ENCODE data around the gene CFAP46.

Gene CFAP46

DNA sequence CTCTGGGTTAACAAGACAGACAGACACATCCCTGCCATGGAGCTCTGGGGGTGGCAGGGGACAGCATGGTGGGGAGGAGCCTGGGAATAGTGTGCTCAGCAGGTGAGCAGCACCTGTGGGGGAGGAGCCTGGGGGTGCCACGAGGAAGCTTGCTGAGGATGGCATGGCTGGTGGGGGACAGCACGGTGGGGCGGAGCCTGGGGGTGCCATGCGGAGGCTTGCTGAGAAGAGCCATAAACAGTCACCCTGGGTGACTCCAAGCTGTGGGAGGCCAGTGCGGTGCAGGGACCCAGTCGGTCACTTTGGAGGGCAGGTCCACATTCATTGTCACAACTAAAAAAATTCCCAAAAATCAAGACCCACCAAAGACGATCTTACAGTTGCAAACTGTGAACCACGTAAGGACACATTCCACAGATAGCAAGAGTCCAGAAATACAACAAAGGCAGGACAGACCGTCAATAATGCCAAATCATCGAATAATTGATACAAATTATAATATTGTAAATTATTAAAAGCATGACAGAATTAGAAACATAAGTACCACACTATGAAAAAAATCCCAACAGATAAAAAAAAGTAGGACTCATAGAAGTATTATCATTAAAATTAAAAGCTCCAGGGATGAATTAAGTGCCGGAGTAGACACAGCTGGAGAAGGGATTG lies 180.8 kb downstream of the CFAP46 start:
- no peak for TF ChIP-seq GATA2 (IDR thresholded peaks at IDR 0.05; ENCODE audit: low read depth, low read length)
- no peak for TF ChIP-seq GATA3 (IDR thresholded peaks at IDR 0.05; ENCODE audit: low read depth, low read length)

DNA sequence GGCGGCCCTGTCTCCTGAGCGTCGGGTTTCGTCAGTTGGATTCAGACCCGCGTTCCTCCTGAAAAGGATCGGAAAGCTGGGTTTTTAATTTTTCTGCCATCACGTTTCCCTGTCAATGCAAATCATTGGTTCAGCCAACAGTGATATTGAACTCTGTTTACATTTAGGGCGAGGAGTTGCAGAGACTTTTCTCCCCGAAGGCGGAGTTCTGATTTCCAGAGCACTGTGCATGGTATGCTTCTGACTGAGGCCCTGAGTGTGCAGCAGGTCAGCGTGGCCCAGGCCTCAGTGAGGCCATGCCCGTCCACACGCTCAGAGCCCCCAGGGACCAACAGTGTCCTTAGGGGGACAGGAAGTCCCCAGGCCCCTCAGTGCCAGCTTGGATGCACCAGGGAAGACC lies 183.5 kb downstream of the CFAP46 start:
- TF ChIP-seq GATA2 (IDR thresholded peaks at IDR 0.05; ENCODE audit: low read depth, low read length) (no peak), GATA3 (IDR thresholded peaks at IDR 0.05; ENCODE audit: low read depth, low read length) (no peak)

Measured in SH-SY5Y (cell line).